Esophagus squamous epithelium (tissue), 4 donors: ENCODE results near the gene PPP2R5C.

Experiments used
- CTCF ChIP-seq, 6 experiments: fragments of 450-650 bp in 4 of 6; fragments of 200-600 bp in 2 of 6; sonication (generic) in 2 of 6; IDR thresholded peaks; one replicate each; pipeline ENCODE4 v1.5.1; 2016 to 2019; ENCODE audit warnings: antibody characterized with exemption in 6 of 6, mild to moderate bottlenecking in 4 of 6, moderate library complexity in 4 of 6
- POLR2A ChIP-seq, 4 donors: fragments of 450-650 bp; IDR thresholded peaks; one replicate each; pipeline ENCODE4 v1.6.1; 2017; ENCODE audit warnings: antibody characterized with exemption in 4 of 4, mild to moderate bottlenecking in 4 of 4, moderate library complexity in 3 of 4

DNA sequence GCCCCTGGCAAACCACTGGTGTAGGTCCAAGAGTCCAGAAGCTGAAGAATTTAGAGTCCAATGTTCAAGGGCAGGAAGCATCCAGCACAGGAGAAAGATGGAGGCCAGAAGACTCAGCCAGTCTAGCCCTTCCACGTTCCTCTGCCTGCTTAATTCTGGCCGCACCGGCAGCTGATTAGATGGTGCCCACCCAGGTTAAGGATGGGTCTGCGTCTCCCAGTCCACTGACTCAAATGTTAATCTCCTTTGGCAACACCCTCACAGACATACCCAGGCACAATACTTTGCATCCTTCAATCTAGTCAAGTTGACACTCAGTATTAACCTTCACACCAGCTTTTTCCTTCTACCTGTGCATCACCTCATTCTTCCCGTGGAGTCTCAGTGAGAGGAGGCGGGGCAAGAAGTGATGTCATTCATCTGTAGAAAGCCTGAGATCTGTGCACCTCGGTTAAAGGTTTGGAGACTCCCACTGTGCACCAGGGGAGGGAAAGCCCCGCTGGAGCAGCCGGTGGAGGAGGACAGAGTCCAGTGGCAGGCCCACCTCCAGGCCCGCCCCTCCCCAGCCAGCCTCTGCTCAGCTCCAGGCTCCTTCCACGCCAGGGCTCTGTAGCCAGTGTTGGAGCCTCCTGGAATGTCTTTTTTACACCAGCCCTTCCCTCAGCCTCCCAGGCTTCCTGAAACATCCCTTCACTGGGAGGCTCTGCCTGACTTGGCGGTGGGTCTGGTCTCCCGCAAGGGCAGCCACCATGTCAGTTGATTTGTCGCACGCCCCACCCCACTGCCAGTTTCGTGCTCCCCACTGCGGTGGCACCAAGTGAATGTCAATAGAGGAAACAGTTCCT is 122.8 kb downstream of the PPP2R5C start:
- TF ChIP-seq CTCF (IDR thresholded peaks at IDR 0.05) (no peak), POLR2A (IDR thresholded peaks at IDR 0.05) (no peak)
